WTC11 (cell line): ENCODE measurements around the gene NR2F2. TPM values are rescaled to one million over a fixed set of nuclear protein-coding genes. Genes with fewer than 3 reads are reported as not detected.

Experiments used
- ATAC-seq: fragments of 200-7000 bp; cut with Tn5 transposase; 2 replicates; pipeline ENCODE4 v1.10.0; 2021; ENCODE audit warnings: mild to moderate bottlenecking, moderate library complexity
- CTCF ChIA-PET: fragments of 300-600 bp; sonication (Branson Sonifier 250); formaldehyde crosslinking; loops from one replicate; lab custom pipeline; 2021; ENCODE audit warnings: antibody characterized with exemption; lab: Charles Lee
- POLR2A ChIA-PET: fragments of 350-600 bp; sonication (Branson Sonifier 250); formaldehyde crosslinking; loops from one replicate; lab custom pipeline; 2021; ENCODE audit warnings: antibody characterized with exemption; lab: Charles Lee
- DNase-seq: peaks from one replicate; pipeline ENCODE4 v3.0.0; 2021; ENCODE audit warnings: low spot score
- H3K27ac Mint-ChIP-seq: 2 replicates; pipeline ENCODE4 v1.8.0; 2021; ENCODE audit warnings: mixed read lengths
- H3K27me3 Mint-ChIP-seq: 2 replicates; pipeline ENCODE4 v1.8.0; 2021; ENCODE audit warnings: low read depth, mild to moderate bottlenecking, moderate library complexity, mixed read lengths
- H3K36me3 Mint-ChIP-seq: 2 replicates; pipeline ENCODE4 v1.8.0; 2021; ENCODE audit warnings: mixed read lengths
- H3K4me1 Mint-ChIP-seq: 2 replicates; pipeline ENCODE4 v1.8.0; 2022; ENCODE audit warnings: mixed read lengths
- H3K4me3 Mint-ChIP-seq: 2 replicates; pipeline ENCODE4 v1.8.0; 2021; ENCODE audit warnings: mild to moderate bottlenecking, moderate library complexity, mixed read lengths
- H3K9me3 Mint-ChIP-seq: 2 replicates; pipeline ENCODE4 v1.8.0; 2021; ENCODE audit warnings: mixed read lengths
- CBFB ChIP-seq: sonication (generic); formaldehyde crosslinking; IDR thresholded peaks from 2 replicates; pipeline ENCODE4 v1.8.1; 2022; ENCODE audit warnings: mild to moderate bottlenecking, low read depth, missing genetic modification reagents
- CDX4 ChIP-seq: fragments of 250-450 bp; sonication (Bioruptor Pico); IDR thresholded peaks from 2 replicates; pipeline ENCODE4 v1.9.0; 2021; ENCODE audit warnings: moderate library complexity, mild to moderate bottlenecking, inconsistent platforms, borderline replicate concordance
- CREB1 ChIP-seq: sonication (generic); formaldehyde crosslinking; IDR thresholded peaks from 2 replicates; pipeline ENCODE4 v1.8.0; 2023; ENCODE audit warnings: mild to moderate bottlenecking, missing genetic modification reagents
- EMX1 ChIP-seq: fragments of 250-450 bp; sonication (Bioruptor Pico); IDR thresholded peaks from 2 replicates; pipeline ENCODE4 v1.8.0; 2021; ENCODE audit warnings: mild to moderate bottlenecking
- ETV6 ChIP-seq: sonication (generic); formaldehyde crosslinking; IDR thresholded peaks from 2 replicates; pipeline ENCODE4 v1.8.1; 2022; ENCODE audit warnings: mild to moderate bottlenecking, missing genetic modification reagents
- KAT7 ChIP-seq: sonication (generic); formaldehyde crosslinking; IDR thresholded peaks from 2 replicates; pipeline ENCODE4 v1.8.1; 2023; ENCODE audit warnings: missing genetic modification reagents, mild to moderate bottlenecking, borderline replicate concordance
- NFATC4 ChIP-seq: fragments of 250-450 bp; sonication (Bioruptor Pico); IDR thresholded peaks from 2 replicates; pipeline ENCODE4 v1.9.0; 2021; ENCODE audit warnings: mild to moderate bottlenecking
- NFE2L1 ChIP-seq: sonication (generic); formaldehyde crosslinking; IDR thresholded peaks from 2 replicates; pipeline ENCODE4 v1.8.1; 2023; ENCODE audit warnings: missing genetic modification reagents
- NR1H2 ChIP-seq: sonication (generic); formaldehyde crosslinking; IDR thresholded peaks from 2 replicates; pipeline ENCODE4 v1.9.0; 2021; ENCODE audit warnings: mild to moderate bottlenecking, moderate library complexity, missing genetic modification reagents
- SOX15 ChIP-seq: fragments of 250-450 bp; sonication (Bioruptor Pico); IDR thresholded peaks from 2 replicates; pipeline ENCODE4 v1.9.0; 2021; ENCODE audit warnings: mild to moderate bottlenecking
- TEAD4 ChIP-seq: sonication (generic); formaldehyde crosslinking; IDR thresholded peaks from 2 replicates; pipeline ENCODE4 v1.8.0; 2022; ENCODE audit warnings: mild to moderate bottlenecking, missing genetic modification reagents
- ZMAT4 ChIP-seq: fragments of 250-450 bp; sonication (Bioruptor Pico); IDR thresholded peaks from 2 replicates; pipeline ENCODE4 v1.9.0; 2021; ENCODE audit warnings: mild to moderate bottlenecking
- ZNF121 ChIP-seq: sonication (generic); formaldehyde crosslinking; IDR thresholded peaks from 2 replicates; pipeline ENCODE4 v1.8.0; 2023; ENCODE audit warnings: missing genetic modification reagents
- ZNF138 ChIP-seq: sonication (generic); formaldehyde crosslinking; conservative IDR thresholded peaks from 2 replicates; pipeline ENCODE4 v1.8.1; 2022; ENCODE audit warnings: mild to moderate bottlenecking, moderate library complexity, missing genetic modification reagents
- ZNF219 ChIP-seq: sonication (generic); formaldehyde crosslinking; IDR thresholded peaks from 2 replicates; pipeline ENCODE4 v1.8.0; 2023; ENCODE audit warnings: missing genetic modification reagents, mild to moderate bottlenecking, borderline replicate concordance
- ZNF281 ChIP-seq: sonication (generic); formaldehyde crosslinking; IDR thresholded peaks from 2 replicates; pipeline ENCODE4 v1.8.0; 2023; ENCODE audit warnings: mild to moderate bottlenecking, missing genetic modification reagents
- ZNF317 ChIP-seq: sonication (generic); formaldehyde crosslinking; IDR thresholded peaks from 2 replicates; pipeline ENCODE4 v1.8.1; 2023; ENCODE audit warnings: low read depth, mild to moderate bottlenecking, moderate library complexity, missing genetic modification reagents, borderline replicate concordance
- ZNF416 ChIP-seq: fragments of 250-450 bp; sonication (Bioruptor Pico); IDR thresholded peaks from 2 replicates; pipeline ENCODE4 v1.9.0; 2021; ENCODE audit warnings: mild to moderate bottlenecking, inconsistent platforms
- ZNF423 ChIP-seq: fragments of 250-450 bp; sonication (Bioruptor Pico); IDR thresholded peaks from 2 replicates; pipeline ENCODE4 v2.1.2; 2022; ENCODE audit warnings: mild to moderate bottlenecking, moderate library complexity
- total RNA-seq: library from RNA; stranded (reverse); gene quantifications from 3 replicates; pipeline ENCODE4 v1.2.3, GENCODE V29; 2021
- TF ChIP-seq, protein P1 (sequence below): sonication (generic); formaldehyde crosslinking; conservative IDR thresholded peaks from 2 replicates; pipeline ENCODE4 v1.8.1; 2022; ENCODE audit warnings: mild to moderate bottlenecking, missing genetic modification reagents
- TF ChIP-seq, protein P2 (sequence below): fragments of 250-450 bp; sonication (Bioruptor Pico); IDR thresholded peaks from 2 replicates; pipeline ENCODE4 v1.9.0; 2021; ENCODE audit warnings: mild to moderate bottlenecking, borderline replicate concordance
- TF ChIP-seq, protein P3 (sequence below): fragments of 200-600 bp; IDR thresholded peaks from 2 replicates; pipeline ENCODE4 v1.8.0; 2022; ENCODE audit warnings: antibody characterized with exemption
- TF ChIP-seq, protein P4 (sequence below): sonication (generic); formaldehyde crosslinking; IDR thresholded peaks from 2 replicates; pipeline ENCODE4 v1.8.0; 2022; ENCODE audit warnings: mild to moderate bottlenecking, missing genetic modification reagents

The NR2F2 gene
- total RNA-seq, 1 experiment from 2014 or later: 0.57 TPM

DNA sequence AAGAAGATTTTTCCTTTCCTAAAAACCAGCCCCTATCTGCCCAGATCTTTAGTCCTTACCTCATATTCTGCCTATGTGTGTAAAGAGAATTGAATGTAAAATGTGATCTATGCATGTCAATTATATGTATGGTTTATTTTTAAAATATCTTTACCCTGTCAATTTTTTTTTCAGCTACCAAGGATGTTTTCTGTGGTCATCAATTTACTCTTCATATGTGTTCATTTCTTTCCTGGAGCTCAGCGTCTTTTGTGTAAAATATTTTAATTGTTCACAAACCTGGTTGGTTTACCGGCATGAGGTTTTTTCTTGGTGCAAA, 1.7 kb upstream of the NR2F2 start (continued):
- TF ChIP-seq KAT7 (CRISPR knock-in tag) (no peak), ZNF317 (CRISPR knock-in tag) (no peak), NFE2L1 (CRISPR knock-in tag) (no peak), ETV6 (CRISPR knock-in tag) (no peak), TEAD4 (CRISPR knock-in tag) (no peak), SOX15 (CRISPR knock-in tag) (no peak), ZNF281 (CRISPR knock-in tag) (no peak), ZMAT4 (CRISPR knock-in tag) (no peak)
- TF ChIP-seq, protein P1, sequence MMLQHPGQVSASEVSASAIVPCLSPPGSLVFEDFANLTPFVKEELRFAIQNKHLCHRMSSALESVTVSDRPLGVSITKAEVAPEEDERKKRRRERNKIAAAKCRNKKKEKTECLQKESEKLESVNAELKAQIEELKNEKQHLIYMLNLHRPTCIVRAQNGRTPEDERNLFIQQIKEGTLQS (CRISPR knock-in tag): no peak
- TF ChIP-seq, protein P2, sequence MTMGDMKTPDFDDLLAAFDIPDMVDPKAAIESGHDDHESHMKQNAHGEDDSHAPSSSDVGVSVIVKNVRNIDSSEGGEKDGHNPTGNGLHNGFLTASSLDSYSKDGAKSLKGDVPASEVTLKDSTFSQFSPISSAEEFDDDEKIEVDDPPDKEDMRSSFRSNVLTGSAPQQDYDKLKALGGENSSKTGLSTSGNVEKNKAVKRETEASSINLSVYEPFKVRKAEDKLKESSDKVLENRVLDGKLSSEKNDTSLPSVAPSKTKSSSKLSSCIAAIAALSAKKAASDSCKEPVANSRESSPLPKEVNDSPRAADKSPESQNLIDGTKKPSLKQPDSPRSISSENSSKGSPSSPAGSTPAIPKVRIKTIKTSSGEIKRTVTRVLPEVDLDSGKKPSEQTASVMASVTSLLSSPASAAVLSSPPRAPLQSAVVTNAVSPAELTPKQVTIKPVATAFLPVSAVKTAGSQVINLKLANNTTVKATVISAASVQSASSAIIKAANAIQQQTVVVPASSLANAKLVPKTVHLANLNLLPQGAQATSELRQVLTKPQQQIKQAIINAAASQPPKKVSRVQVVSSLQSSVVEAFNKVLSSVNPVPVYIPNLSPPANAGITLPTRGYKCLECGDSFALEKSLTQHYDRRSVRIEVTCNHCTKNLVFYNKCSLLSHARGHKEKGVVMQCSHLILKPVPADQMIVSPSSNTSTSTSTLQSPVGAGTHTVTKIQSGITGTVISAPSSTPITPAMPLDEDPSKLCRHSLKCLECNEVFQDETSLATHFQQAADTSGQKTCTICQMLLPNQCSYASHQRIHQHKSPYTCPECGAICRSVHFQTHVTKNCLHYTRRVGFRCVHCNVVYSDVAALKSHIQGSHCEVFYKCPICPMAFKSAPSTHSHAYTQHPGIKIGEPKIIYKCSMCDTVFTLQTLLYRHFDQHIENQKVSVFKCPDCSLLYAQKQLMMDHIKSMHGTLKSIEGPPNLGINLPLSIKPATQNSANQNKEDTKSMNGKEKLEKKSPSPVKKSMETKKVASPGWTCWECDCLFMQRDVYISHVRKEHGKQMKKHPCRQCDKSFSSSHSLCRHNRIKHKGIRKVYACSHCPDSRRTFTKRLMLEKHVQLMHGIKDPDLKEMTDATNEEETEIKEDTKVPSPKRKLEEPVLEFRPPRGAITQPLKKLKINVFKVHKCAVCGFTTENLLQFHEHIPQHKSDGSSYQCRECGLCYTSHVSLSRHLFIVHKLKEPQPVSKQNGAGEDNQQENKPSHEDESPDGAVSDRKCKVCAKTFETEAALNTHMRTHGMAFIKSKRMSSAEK: no peak

DNA sequence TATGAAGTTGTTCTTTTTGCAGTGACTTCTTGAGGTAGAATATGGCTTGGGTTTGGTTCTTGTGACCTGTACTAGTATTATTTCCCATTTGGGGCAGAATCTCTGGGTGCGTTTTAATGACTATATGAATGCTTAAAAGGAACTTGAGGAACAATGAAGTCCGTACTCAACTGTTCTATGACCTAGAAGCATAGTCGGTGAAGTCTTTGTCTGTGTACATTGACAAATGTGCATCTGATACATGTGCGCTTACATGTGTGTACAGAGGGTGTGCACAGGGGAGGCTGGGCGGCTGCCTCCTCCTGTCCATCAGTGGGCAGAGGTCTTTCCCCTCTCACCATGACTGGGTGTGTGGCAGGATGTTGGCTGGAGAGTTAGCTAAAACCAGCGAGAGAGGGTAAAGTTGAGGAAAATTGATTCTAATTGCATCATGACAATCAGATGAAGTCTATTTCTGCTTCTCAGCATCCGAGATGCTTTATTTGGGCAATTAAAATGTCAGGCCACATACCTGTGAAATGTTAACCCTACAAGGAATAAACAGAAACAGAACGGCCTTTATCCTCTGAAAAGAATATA, 1.0 kb upstream of the NR2F2 start:
- DNase-seq (no peak), ATAC-seq (no peak)
- CTCF ChIA-PET: interaction anchor here (1.2 to 3.7 kb wide), 3 partner anchors 13 to 88 kb away, joined by 3 to 76 read pairs (median 52); no protein-coding TSS in a partner anchor
- no peak for TF ChIP-seq ZMAT4 (CRISPR knock-in tag)
- TF ChIP-seq ZNF423: no peak
- TF ChIP-seq, protein P3, sequence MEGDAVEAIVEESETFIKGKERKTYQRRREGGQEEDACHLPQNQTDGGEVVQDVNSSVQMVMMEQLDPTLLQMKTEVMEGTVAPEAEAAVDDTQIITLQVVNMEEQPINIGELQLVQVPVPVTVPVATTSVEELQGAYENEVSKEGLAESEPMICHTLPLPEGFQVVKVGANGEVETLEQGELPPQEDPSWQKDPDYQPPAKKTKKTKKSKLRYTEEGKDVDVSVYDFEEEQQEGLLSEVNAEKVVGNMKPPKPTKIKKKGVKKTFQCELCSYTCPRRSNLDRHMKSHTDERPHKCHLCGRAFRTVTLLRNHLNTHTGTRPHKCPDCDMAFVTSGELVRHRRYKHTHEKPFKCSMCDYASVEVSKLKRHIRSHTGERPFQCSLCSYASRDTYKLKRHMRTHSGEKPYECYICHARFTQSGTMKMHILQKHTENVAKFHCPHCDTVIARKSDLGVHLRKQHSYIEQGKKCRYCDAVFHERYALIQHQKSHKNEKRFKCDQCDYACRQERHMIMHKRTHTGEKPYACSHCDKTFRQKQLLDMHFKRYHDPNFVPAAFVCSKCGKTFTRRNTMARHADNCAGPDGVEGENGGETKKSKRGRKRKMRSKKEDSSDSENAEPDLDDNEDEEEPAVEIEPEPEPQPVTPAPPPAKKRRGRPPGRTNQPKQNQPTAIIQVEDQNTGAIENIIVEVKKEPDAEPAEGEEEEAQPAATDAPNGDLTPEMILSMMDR: no peak
- no peak for TF ChIP-seq CDX4 (CRISPR knock-in tag)
- no peak for TF ChIP-seq ZNF138 (CRISPR knock-in tag)
- no peak for TF ChIP-seq NR1H2
- TF ChIP-seq NFATC4 (CRISPR knock-in tag): no peak
- TF ChIP-seq CBFB: no peak
- TF ChIP-seq ZNF416 (CRISPR knock-in tag): no peak
- no peak for TF ChIP-seq EMX1 (CRISPR knock-in tag)
- no peak for TF ChIP-seq CREB1 (CRISPR knock-in tag)
- TF ChIP-seq ZNF121: no peak
- no peak for TF ChIP-seq ZNF219 (CRISPR knock-in tag)
- TF ChIP-seq, protein P4, sequence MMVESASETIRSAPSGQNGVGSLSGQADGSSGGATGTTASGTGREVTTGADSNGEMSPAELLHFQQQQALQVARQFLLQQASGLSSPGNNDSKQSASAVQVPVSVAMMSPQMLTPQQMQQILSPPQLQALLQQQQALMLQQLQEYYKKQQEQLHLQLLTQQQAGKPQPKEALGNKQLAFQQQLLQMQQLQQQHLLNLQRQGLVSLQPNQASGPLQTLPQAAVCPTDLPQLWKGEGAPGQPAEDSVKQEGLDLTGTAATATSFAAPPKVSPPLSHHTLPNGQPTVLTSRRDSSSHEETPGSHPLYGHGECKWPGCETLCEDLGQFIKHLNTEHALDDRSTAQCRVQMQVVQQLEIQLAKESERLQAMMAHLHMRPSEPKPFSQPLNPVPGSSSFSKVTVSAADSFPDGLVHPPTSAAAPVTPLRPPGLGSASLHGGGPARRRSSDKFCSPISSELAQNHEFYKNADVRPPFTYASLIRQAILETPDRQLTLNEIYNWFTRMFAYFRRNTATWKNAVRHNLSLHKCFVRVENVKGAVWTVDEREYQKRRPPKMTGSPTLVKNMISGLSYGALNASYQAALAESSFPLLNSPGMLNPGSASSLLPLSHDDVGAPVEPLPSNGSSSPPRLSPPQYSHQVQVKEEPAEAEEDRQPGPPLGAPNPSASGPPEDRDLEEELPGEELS: no peak

More for the DNA sequence above, 1.0 kb upstream of the NR2F2 start:
- Mint-ChIP-seq H3K27ac (no peak overlapping the region), H3K4me1 (peaks cover 70% of the 10 kb centered on the region), H3K9me3 (no peaks in the 10 kb centered on the region), H3K27me3 (peaks cover 96% of the 10 kb centered on the region), H3K36me3 (no peaks in the 10 kb centered on the region), H3K4me3 (peak overlapping the region; percentile 76)
- POLR2A ChIA-PET: no interaction called here
